Liver (tissue), 9 donors: ENCODE measurements around the gene METTL23. TPM values are rescaled to one million over a fixed set of nuclear protein-coding genes. Genes with fewer than 3 reads are reported as not detected.

Experiments used
- DNase-seq: peaks from one replicate; pipeline ENCODE4 v3.0.0-alpha.2; 2017; ENCODE audit warnings: low spot score
- H3K27ac ChIP-seq, 2 donors: one replicate each; pipeline ENCODE4 v1.7.0; 2013; ENCODE audit warnings: inconsistent platforms in 2 of 2, low read length in 2 of 2, control low read depth in 1 of 2, low read depth in 1 of 2, mild to moderate bottlenecking in 1 of 2
- H3K27me3 ChIP-seq, 4 donors: one replicate each; pipeline versions ENCODE4 v1.6.1 to v1.7.0; 2013; ENCODE audit warnings: low read length in 3 of 4, inconsistent platforms in 1 of 4, mild to moderate bottlenecking in 1 of 4, moderate library complexity in 1 of 4; ENCODE audit not compliant: control insufficient read depth in 4 of 4, insufficient read depth in 4 of 4
- H3K36me3 ChIP-seq, 4 donors: one replicate each; pipeline versions ENCODE4 v1.6.1 to v1.7.0; 2013; ENCODE audit warnings: low read length in 3 of 4, mild to moderate bottlenecking in 3 of 4, low read depth in 1 of 4, moderate library complexity in 1 of 4; ENCODE audit not compliant: control insufficient read depth in 4 of 4, insufficient read depth in 3 of 4
- H3K4me1 ChIP-seq, 4 donors: one replicate each; pipeline versions ENCODE4 v1.6.1 to v1.7.0; 2013; ENCODE audit warnings: low read length in 3 of 4, mild to moderate bottlenecking in 3 of 4, moderate library complexity in 1 of 4; ENCODE audit not compliant: control insufficient read depth in 4 of 4, insufficient read depth in 4 of 4
- H3K4me3 ChIP-seq, 3 donors: one replicate each; pipeline versions ENCODE4 v1.6.1 to v1.7.0; 2013; ENCODE audit warnings: low read length in 3 of 3, control low read depth in 1 of 3, low read depth in 1 of 3, mild to moderate bottlenecking in 1 of 3
- H3K9ac ChIP-seq, 2 donors: one replicate each; pipeline ENCODE4 v1.7.0; 2013; ENCODE audit warnings: low read length in 2 of 2, mild to moderate bottlenecking in 2 of 2, moderate library complexity in 2 of 2, control low read depth in 1 of 2, low read depth in 1 of 2
- H3K9me3 ChIP-seq, 4 donors: one replicate each; pipeline versions ENCODE4 v1.6.1 to v1.7.0; 2013; ENCODE audit warnings: low read length in 3 of 4; ENCODE audit not compliant: control insufficient read depth in 4 of 4
- EGR1 ChIP-seq, 2 donors: IDR thresholded peaks; 2 replicates each; pipeline ENCODE4 v1.6.1; 2016 to 2018; ENCODE audit warnings: antibody characterized with exemption in 2 of 2, low read depth in 2 of 2
- FOXA1 ChIP-seq: IDR thresholded peaks from 2 replicates; pipeline ENCODE4 v1.6.1; 2016; ENCODE audit warnings: antibody characterized with exemption
- FOXA2 ChIP-seq: IDR thresholded peaks from 2 replicates; pipeline ENCODE4 v1.6.1; 2016; ENCODE audit warnings: antibody characterized with exemption
- GABPA ChIP-seq, 2 donors: IDR thresholded peaks in 1 of 2; conservative IDR thresholded peaks in 1 of 2; 2 replicates each; pipeline ENCODE4 v1.6.1; 2016; ENCODE audit warnings: antibody characterized with exemption in 2 of 2, mild to moderate bottlenecking in 1 of 2, moderate library complexity in 1 of 2
- HNF4G ChIP-seq: IDR thresholded peaks from 2 replicates; pipeline ENCODE4 v1.6.1; 2016; ENCODE audit warnings: antibody characterized with exemption
- JUND ChIP-seq, 2 donors: IDR thresholded peaks; 2 replicates each; pipeline ENCODE4 v1.6.1; 2016; ENCODE audit warnings: antibody characterized with exemption in 2 of 2
- RAD21 ChIP-seq, 2 donors: IDR thresholded peaks; 2 replicates each; pipeline ENCODE4 v1.6.1; 2016; ENCODE audit warnings: antibody characterized with exemption in 2 of 2, mild to moderate bottlenecking in 2 of 2
- RXRA ChIP-seq, 2 donors: IDR thresholded peaks; 2 replicates each; pipeline ENCODE4 v1.6.1; 2017 to 2018; ENCODE audit warnings: antibody characterized with exemption in 2 of 2, mild to moderate bottlenecking in 1 of 2
- SP1 ChIP-seq: IDR thresholded peaks from 2 replicates; pipeline ENCODE4 v1.6.1; 2018; ENCODE audit warnings: antibody characterized with exemption, mild to moderate bottlenecking
- TAF1 ChIP-seq: conservative IDR thresholded peaks from 2 replicates; pipeline ENCODE4 v1.6.1; 2016; ENCODE audit warnings: antibody characterized with exemption, mild to moderate bottlenecking
- YY1 ChIP-seq: IDR thresholded peaks from 2 replicates; pipeline ENCODE4 v1.6.1; 2016; ENCODE audit warnings: antibody characterized with exemption, mild to moderate bottlenecking
- WGBS: extraction: QIAGEN DNeasy Blood & Tissue Kit; methylation state at CpG from one replicate; pipeline ENCODE4 v1.1.7; 2013; 5-methylcytosine and 5-hydroxymethylcytosine counted together
- polyA plus RNA-seq, 2 donors: library from polyadenylated mRNA; stranded (reverse) in 1 of 2; unstranded in 1 of 2; fragments of 200-250 nt in 1 of 2; fragments of >200 nt in 1 of 2; fragmentation: Nextera tagmentation in 1 of 2; extraction: Ambion mirVana in 1 of 2; gene quantifications; one replicate each; pipeline versions ENCODE4 v1.2.1 to v1.2.3, GENCODE V29; 2013 to 2015
- total RNA-seq, 2 donors: library from RNA; depleted of rRNA; stranded (reverse); fragments of >200 nt; gene quantifications; one replicate each; pipeline ENCODE4 v1.2.3, GENCODE V29; 2014
- TF ChIP-seq, protein P1 (sequence below): IDR thresholded peaks from 2 replicates; pipeline ENCODE4 v1.6.1; 2016; ENCODE audit warnings: antibody characterized with exemption, mild to moderate bottlenecking
- TF ChIP-seq, protein P2 (sequence below): IDR thresholded peaks from 2 replicates; pipeline ENCODE4 v1.6.1; 2016; ENCODE audit warnings: antibody characterized with exemption
- TF ChIP-seq, protein P3 (sequence below): IDR thresholded peaks from 2 replicates; pipeline ENCODE4 v1.6.1; 2016; ENCODE audit warnings: antibody characterized with exemption
- TF ChIP-seq, protein P4 (sequence below): fragments of 150-350 bp; IDR thresholded peaks from 2 replicates; pipeline ENCODE4 v1.5.1; 2017; ENCODE audit warnings: improper control_type of control experiment, low read depth, low read length; ENCODE audit not compliant: missing input control
- TF ChIP-seq, protein P5 (sequence below): IDR thresholded peaks from 2 replicates; pipeline ENCODE4 v1.6.1; 2016; ENCODE audit warnings: antibody characterized with exemption
- donor health status: healthy.
- donor health status: healthy.
- donor health status: healthy.
- donor health status: healthy.
- donor health status: healthy.

METTL23 gene
- total and polyA plus RNA-seq, 4 donors = 15.6 to 37.2 (median 22.1) TPM

DNA sequence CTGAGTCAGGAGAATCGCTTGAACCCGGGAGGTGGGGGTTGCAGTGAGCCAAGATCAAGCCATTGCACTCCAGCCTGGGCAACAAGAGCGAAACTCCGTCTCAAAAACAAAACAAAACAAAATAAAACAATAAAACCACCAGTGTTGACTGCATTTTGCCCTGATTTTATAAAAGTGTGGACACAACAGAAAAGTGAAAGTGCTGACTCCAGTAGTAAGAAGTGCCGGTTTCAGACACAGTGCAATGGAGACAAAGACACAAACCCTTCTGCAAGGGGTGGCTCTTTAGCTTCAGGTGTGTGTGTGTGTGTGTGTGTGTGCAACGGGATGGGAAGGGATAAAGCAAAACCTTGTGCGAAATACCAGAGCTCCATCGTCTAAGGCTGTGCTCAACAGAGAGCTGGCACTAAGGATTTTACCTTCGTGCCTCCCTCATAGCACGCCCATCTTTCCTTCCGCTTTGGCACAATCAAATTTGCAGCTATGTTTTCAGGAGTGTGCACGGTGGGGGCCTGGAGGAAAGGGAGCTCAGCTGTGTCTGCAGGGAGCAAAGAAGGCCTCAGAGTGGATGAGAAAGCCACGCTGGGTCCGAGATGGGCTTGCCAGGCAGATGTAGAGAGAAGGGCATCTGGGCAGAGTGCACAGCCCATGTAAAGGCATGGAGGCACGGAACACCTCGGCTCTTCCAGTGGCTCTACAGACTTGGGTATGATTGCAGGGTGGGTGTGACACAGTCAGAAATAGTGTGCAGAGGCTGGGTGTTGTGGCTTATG, 31.4 kb upstream of the METTL23 start:
- 77% methylated on average over 16 of the region's 16 CpGs for WGBS
- DNase-seq = no peak
- Histone ChIP-seq H3K27ac (peak overlapping the region in 1 of 2 donors; percentile 27), H3K9ac (no peak overlapping the region), H3K27me3 (no peaks in the 10 kb centered on the region), H3K36me3 (no peaks in the 10 kb centered on the region), H3K4me1 (peaks cover 0 to 5% (median 0%) of the 10 kb centered on the region in 4 donors), H3K4me3 (no peak overlapping the region), H3K9me3 (no peaks in the 10 kb centered on the region)
- TF ChIP-seq HNF4G (no peak), JUND (IDR thresholded peaks at IDR 0.05) (no peak), YY1 (no peak), GABPA (IDR thresholded peaks at IDR 0.05 in 1 of 2, conservative IDR thresholded peaks at IDR 0.05 in 1 of 2) (no peak), TAF1 (no peak), EGR1 (IDR thresholded peaks at IDR 0.05; ENCODE audit: low read depth in 2 of 2) (no peak), FOXA1 (no peak), RXRA (IDR thresholded peaks at IDR 0.05) (no peak), FOXA2 (no peak), RAD21 (IDR thresholded peaks at IDR 0.05) (no peak), SP1 (no peak)
- TF ChIP-seq, protein P1, sequence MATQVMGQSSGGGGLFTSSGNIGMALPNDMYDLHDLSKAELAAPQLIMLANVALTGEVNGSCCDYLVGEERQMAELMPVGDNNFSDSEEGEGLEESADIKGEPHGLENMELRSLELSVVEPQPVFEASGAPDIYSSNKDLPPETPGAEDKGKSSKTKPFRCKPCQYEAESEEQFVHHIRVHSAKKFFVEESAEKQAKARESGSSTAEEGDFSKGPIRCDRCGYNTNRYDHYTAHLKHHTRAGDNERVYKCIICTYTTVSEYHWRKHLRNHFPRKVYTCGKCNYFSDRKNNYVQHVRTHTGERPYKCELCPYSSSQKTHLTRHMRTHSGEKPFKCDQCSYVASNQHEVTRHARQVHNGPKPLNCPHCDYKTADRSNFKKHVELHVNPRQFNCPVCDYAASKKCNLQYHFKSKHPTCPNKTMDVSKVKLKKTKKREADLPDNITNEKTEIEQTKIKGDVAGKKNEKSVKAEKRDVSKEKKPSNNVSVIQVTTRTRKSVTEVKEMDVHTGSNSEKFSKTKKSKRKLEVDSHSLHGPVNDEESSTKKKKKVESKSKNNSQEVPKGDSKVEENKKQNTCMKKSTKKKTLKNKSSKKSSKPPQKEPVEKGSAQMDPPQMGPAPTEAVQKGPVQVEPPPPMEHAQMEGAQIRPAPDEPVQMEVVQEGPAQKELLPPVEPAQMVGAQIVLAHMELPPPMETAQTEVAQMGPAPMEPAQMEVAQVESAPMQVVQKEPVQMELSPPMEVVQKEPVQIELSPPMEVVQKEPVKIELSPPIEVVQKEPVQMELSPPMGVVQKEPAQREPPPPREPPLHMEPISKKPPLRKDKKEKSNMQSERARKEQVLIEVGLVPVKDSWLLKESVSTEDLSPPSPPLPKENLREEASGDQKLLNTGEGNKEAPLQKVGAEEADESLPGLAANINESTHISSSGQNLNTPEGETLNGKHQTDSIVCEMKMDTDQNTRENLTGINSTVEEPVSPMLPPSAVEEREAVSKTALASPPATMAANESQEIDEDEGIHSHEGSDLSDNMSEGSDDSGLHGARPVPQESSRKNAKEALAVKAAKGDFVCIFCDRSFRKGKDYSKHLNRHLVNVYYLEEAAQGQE = no peak
- TF ChIP-seq, protein P2, sequence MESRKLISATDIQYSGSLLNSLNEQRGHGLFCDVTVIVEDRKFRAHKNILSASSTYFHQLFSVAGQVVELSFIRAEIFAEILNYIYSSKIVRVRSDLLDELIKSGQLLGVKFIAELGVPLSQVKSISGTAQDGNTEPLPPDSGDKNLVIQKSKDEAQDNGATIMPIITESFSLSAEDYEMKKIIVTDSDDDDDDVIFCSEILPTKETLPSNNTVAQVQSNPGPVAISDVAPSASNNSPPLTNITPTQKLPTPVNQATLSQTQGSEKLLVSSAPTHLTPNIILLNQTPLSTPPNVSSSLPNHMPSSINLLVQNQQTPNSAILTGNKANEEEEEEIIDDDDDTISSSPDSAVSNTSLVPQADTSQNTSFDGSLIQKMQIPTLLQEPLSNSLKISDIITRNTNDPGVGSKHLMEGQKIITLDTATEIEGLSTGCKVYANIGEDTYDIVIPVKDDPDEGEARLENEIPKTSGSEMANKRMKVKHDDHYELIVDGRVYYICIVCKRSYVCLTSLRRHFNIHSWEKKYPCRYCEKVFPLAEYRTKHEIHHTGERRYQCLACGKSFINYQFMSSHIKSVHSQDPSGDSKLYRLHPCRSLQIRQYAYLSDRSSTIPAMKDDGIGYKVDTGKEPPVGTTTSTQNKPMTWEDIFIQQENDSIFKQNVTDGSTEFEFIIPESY = no peak
- TF ChIP-seq, protein P3, sequence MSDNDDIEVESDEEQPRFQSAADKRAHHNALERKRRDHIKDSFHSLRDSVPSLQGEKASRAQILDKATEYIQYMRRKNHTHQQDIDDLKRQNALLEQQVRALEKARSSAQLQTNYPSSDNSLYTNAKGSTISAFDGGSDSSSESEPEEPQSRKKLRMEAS = no peak
- TF ChIP-seq, protein P4, sequence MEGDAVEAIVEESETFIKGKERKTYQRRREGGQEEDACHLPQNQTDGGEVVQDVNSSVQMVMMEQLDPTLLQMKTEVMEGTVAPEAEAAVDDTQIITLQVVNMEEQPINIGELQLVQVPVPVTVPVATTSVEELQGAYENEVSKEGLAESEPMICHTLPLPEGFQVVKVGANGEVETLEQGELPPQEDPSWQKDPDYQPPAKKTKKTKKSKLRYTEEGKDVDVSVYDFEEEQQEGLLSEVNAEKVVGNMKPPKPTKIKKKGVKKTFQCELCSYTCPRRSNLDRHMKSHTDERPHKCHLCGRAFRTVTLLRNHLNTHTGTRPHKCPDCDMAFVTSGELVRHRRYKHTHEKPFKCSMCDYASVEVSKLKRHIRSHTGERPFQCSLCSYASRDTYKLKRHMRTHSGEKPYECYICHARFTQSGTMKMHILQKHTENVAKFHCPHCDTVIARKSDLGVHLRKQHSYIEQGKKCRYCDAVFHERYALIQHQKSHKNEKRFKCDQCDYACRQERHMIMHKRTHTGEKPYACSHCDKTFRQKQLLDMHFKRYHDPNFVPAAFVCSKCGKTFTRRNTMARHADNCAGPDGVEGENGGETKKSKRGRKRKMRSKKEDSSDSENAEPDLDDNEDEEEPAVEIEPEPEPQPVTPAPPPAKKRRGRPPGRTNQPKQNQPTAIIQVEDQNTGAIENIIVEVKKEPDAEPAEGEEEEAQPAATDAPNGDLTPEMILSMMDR = no peak
- TF ChIP-seq, protein P5, sequence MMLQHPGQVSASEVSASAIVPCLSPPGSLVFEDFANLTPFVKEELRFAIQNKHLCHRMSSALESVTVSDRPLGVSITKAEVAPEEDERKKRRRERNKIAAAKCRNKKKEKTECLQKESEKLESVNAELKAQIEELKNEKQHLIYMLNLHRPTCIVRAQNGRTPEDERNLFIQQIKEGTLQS = no peak
